ENCODE data around the gene RIMKLB.
"Not testable (repeated sequence)": the region's sequence is repeated elsewhere in the genome, so short reads cannot be mapped to it uniquely, and the experiment has no call there.

RIMKLB gene

DNA sequence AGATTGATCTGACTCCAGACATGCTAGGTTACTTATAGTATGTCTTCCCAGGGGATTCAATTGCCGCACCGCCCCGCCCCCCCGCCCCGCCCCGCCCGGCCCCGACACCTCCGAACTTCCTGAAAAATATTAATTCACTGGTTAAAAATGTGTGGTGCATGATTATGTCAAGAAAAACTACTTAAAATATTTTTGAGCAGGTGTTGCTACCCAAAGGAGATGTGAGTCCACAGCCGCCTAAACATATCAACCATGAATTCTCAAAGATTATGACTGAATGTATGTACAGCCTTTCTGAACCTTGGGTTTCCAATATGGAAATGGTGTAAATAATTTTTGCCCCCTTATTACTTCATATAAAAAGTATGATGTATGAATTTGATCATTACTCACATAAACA is 2.7 kb upstream of the RIMKLB start:
- no peak for DNase-seq

DNA sequence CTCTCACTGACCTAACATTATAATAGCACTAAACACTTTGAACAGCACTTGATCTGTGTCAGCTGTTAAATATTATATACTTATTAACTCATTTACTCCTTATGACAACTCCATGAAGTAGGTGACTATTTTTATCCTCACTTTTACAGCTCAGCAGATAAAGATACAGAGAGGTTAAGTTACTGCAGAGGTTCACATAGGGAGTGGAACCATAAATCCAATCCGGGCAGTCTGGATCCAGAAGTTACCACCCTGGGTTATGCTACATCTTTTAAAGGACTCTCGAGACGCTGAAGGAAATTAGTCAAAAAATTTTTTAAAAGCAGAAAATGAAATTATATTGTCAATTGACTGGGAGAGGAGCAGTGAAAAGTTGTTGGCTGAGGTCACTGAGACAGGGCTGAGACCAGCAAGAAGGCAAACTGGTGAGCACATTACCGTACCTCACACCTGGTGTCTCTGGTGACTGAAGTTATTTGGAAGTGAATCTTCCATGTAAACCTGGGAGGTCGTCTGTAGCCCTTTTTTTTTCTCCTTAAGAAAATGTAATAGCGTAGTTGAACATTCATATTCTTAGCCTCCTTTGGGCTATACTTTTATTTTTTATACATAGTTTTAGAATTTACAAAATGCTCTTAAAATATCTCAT is 1.2 kb upstream of the RIMKLB start:
- DNase-seq: no peak

DNA sequence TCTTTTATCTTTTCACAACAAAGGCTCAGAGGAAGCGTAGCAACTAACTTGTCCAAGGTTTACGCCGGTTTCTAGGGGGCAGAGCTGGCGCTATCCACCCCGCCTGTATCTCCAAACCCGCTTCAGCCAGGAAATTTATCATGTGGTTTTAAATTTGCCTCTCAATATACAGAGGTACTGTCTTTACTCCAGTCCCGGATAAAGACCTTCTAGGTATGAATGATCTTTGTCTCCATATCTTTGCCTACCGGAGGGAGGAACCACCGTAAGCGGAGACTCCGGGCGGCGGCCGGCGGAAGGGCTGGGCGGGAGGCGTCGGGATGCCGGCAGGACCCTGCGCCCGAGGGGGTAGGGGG is 693 bp upstream of the RIMKLB start:
- DNase-seq: no peak

DNA sequence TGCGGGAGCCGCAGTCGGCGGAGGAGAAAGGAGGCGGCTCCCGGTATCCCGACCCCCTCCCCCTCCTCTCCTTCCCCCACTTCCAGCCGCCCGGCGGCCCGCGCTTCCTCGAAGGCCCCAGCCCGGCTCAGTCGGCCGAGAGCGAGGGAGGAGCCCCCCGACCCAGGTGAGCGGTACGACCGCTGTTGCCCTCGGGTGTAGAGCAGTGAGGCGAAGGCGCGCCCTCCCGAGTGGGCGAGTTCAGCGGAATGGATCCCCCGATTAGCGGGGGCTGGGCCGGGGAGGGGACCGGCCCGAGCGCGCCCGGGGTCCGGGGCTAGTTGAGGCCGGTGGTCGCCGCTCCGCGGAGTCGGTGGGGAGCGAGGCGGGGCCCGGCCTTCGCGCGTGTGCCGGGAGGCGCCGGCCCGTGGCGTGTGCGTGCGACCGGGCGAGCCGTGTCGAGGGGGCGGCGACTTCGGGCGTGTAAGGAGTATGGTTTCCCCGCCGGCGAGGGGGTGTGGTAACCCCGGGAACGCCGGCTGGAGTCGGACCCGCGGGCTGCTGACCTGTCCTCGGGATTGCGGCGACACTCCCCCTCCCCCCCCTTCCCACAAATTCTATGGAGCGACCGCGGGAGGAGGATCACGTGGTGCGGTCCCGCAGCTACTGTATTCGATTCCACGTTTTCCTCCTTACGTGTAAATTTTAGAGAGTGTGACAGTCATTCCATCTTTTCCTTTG is 501 bp downstream of the RIMKLB start:
- DNase-seq: peak; percentile 29 to 34

DNA sequence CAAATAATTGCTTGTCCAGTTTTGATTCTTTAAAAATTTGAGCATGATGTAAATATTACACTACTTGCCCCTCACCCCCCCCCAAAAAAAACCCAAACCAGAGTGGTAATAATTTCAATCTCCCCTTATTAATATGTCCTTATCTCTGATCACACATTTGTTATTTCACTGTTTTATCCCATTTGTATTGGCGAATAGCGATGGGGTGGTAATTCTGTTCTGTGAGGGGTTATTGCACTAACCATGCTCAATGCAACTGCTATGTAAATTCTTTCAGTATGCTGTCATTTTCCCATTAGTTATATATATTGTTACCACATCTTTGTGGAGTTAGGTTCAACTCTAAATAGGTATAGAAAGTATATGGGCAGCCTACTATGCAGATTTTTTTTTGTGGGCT is 1.1 kb downstream of the RIMKLB start:
- DNase-seq: no peak

DNA sequence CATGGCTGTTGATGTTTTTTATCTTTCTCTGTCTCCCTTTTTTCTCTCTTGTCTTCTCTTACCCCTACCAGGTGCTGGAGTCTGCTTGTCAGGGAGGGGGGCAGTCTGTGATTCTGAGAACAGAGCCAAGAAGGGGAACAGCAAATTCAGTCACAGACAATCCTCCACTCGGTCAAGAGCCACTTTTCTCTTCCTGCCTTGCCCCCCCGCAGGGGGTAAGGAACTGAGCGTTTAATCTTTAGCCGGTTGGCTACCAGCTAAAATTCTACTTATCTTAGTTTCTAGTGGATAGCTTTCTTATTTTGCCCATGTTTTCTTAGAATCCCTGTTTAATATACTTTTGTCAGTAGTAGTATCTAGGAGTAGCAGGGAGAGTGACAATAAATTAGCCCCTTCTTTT is 1.9 kb downstream of the RIMKLB start:
- DNase-seq: no peak

DNA sequence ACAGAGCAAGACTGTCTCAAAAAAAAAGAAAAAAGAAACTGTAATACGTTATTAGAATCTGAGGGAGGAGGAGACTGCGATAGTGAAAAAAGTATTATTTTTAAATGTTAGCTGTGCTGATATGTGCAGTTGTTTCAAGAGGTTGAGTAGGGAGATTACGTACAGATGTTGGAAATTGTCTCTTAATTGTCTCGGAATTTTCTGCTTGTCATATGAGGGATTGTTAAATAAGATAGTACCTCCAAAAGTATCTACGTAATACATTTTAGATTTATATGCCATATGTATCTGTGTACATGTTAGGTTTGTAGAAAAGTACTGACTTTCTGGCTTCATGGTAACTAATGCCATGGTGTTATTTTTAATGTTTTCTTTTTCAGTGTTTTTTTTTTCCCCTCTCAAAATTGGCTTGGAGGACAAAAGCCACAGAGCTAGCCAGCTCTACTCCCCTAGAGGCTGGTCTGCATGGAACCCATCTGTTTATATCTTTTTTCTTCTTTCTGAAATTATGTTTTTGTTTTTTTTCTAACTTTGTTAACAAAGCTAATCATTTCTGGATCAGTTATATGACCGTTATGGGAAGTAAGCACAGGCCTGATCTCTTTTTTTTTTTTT is 3.4 kb downstream of the RIMKLB start:
- DNase-seq: no peak

DNA sequence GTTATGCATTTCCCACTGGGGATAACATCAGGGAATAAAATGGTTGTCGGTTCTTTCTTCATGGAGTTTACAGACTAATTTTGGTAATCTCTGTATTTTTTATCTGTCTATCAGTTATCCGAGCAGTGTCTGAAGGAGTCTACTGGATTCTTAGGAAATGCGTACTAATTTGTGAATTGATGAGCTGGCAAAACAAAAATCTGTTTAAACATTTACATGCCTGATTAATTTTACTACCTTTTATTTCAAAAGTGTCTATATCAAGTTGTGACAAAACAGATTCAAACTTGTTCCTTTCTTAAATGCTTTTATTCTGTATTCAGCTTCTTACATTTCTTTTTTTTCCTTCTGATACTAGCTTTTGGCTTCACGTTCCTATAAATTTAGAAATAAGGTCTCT is 4.4 kb downstream of the RIMKLB start:
- no peak for DNase-seq

DNA sequence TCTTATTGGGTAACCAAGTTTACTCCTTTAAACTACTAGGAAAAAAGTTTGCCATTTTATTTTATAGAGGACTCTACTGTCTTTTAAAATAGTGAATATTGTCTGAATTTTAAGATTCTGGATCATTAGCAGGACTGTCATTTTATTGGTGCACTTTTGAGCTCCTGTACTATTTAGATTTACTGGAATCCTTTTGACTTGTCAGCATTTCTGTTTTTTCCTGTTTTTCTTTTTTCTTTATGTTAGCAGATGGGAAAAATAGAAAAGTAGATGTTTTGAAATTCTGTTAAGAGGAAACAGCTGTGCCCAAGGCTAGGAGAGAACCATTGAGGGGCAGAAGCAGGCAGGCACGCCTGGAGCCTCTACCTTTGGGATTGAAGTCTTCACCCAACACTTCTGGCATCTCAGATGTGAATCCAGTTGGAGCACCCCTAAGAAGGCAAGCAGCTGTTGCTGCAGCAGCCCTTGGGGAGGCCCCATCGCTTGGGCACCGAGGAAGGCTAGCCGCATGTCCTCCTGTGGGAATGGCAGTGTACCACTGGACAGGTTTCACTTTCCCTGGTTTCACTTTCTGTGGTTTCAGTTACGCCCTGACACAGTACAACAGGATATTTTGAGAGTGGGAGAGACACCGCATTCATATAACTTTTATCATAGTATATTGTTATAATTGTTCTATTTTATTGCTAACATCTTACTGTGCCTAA is 11.5 kb downstream of the RIMKLB start:
- no peak for DNase-seq

DNA sequence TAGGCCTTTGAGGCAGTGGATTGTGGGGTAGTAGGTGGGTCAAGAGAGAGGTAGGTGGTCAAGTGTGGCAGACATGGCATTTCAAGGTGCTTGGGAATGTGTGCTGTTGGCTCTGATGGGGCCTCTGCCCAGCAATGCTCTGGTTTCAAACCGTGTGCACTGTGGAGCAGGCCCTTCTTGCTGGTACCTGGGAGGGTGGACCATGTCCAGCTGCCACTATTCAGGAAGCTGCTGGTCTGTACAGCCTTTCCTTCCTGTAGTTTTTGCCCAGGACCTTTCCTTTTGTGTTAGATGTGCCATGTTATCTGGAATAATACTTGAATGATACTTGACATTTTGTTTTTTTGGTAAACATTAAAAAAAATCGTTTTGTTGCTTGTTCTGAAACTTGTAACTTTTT is 14.8 kb downstream of the RIMKLB start:
- no peak for DNase-seq

DNA sequence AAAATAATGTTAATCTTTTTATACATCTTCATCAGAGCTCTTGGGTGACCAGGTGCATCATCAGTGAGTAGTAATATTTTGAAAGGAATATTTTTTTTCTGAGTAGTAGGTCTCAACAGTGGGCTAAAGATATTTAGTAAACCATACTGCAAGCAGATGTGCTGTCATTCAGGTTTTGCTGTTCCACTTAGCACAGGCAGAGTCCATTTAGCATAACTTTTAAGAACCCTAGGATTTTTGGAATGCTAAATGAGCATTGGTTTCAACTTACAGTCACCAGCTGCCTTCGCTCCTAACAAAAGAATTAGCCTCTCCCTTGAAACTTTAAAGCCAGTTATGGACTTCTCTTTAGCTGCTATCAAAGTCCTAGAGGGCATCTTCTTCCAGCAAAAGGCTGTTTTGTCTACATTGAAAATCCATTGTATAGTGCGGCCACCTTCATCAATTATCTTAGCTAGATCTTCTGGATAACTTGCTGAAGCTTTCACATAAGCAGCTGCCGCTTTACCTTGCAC is 24.6 kb downstream of the RIMKLB start:
- no peak for DNase-seq

DNA sequence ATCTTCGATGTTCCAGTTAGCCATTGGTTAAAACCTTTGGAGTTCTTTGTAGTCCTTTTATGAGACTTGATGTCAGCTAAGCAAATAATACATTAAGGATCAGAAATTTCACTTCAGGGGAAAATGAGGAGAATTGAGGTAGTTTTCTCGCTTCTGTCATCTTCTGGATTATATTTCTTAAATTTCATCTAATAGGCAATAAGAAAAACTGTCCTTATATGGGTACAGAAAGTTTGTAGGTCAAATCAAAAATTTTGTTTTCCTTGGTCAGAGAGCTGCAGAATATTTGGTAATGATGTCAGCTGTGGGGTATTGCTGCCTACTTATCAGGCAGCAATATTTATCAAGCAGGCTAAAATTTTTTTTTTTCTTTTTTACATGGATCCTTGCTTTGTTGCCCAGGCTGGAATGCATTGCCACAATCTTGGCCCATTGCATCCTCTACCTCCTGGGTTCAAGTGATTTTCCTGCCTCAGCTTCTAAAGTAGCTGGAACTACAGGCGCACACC is 37.1 kb downstream of the RIMKLB start:
- DNase-seq: no peak

DNA sequence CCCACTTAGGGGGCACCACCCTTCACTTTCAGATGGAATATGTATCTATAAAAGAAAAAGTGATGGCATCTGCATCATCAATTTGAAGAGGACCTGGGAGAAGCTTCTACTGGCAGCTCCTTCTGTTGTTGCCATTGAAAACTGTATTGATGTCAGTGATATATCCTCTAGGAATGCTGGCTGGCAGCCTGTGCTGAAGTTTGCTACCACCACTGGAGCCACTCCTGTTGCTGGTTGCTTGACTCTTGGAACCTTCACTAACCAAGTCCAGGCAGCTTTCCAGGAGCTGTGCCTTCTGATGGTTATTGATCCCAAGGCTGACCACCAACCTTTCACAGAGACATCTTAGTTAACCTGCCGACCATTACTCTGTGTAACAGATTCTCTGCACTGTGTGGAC is 44.7 kb downstream of the RIMKLB start:
- DNase-seq: no peak

DNA sequence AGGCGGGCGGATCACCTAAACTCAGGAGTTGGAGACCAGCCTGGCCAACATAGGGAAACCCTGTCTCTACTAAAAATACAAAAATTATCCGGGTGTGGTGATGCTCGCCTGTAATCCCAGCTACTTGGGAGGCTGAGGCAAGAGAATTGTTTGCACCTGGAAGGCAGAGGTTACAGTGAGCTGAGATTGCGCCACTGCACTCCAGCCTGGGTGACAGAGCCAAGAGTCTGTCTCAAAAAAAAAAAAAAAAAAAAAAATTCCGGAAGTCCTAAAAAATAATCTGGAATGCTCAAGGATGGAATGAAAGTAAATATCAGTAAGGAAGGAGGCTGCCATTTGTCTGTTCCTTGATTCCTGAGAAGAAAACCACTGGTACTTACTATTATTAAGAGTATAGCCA is 45.3 kb downstream of the RIMKLB start:
- DNase-seq: not testable (repeated sequence)

DNA sequence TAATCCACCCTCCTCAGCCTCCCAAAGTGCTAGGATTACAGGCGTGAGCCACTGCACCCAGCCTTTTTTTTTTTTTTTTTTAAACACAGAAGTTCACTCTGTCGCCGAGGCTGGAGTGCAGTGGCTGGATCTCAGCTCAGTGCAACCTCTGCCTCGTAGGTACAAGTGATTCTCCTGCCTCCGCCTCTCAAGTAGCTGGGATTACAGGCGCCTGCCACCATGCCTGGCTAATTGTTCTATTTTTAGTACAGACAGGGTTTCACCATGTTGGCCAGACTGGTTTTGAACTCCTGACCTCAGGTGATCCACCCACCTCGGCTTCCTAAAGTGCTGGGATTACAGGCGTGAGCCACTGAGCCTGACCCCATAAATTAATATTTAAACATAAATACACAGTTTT is 47.8 kb downstream of the RIMKLB start:
- DNase-seq: not testable (repeated sequence)

DNA sequence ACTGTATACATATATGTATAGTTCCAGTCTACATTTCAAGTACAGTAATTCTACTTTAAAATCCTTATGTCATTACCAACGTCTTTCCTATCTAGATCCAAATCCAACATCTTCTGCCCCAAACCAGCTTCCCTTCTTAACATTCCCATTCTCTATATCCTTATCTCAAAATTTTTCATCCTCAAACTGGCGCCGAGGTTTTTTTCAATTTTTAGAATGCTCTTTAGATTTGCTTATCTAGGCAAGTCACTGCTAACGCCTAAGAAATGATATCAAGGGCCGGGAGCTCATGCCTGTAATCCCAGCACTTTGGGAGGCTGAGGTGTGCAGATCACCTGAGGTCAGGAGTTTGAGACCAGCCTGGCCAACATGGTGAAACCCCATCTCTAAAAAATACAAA is 48.3 kb downstream of the RIMKLB start:
- DNase-seq: no peak

DNA sequence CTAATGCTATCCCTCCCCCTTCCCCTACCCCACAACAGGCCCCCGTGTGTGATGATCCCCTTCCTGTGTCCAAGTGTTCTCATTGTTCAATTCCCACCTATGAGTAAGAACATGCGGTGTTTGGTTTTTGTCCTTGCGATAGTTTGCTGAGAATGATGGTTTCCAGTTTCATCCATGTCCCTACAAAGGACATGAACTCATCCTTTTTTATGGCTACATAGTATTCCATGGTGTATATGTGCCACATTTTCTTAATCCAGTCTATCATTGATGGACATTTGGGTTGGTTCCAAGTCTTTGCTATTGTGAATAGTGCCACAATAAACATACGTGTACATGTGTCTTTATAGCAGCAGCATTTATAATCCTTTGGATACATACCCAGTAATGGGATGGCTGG is 62.3 kb downstream of the RIMKLB start:
- not testable (repeated sequence) for DNase-seq

DNA sequence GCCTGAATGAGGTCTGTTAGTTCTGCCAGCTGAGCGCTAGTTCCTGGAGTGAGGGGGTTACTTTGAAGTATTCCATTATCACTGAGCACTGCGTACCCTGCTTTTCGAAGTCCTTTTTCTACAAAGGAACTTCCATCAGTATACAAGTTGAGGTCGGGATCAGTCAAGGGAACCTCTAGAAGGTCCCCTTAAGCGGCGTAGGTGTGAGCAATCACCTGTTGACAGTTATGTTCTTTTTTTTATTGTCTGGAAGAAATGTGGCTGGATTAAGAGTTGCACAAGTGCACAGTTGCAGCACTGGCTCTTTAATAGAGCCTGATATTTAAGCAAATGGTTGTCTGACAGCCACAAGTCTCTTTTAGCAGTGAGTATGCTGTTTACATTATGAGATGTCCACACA is 64.9 kb downstream of the RIMKLB start:
- not testable (repeated sequence) for DNase-seq

DNA sequence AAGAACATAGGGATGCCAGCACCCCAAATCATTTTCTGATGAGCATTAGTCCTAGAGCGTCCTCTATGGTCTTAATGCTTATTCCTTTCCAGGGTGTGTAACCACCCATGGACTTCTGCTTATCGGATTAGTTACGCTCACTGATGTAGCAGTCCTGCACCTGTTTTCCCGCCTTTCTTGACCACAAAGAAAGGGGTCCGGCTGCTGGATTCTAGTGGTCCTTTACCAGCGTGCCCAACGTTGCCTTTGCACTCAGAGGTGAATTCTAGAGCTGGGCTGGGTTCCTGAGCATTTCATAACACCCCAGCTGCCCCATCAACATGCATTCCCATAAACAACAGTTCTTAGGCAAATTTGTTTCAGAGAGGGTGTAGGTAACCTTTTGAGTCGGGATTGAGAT is 68.3 kb downstream of the RIMKLB start:
- not testable (repeated sequence) for DNase-seq

DNA sequence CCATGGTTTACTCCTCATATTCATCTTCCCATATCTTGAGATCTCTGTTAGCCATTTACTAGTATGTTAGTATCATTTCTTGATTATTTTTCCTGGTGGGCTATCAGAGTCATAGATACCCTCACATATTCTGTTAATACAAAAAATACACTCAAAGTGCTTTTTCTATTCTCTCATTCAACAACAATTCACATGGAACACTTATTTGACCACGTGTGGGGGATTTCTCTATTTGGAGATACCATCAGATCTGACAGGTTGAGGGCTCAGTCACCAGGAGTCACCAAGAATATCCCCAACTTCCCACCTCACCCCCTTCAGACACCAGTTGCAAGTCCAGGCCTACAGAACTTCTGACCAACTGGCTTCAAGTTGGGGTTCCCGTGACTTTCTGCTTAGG is 72.7 kb downstream of the RIMKLB start:
- DNase-seq: no peak

DNA sequence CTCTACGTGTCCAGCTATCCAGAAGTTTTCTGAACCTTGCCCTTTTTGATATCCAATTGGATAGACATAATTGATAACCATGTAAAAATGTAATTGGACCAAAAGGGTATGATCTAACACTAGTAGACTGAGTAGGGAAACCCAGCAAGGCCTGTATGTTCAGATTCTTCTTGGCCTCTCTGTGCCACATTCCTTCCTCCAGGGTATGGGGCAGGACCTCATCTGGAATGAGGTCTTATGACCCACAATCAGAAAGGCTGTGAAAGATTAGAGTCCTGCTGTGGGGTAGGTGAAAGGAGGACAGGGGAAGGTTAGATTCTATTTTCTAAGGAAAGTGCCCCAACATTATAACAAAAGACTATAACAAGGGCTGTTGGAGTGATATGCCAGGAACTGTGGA is 73.3 kb downstream of the RIMKLB start:
- DNase-seq: no peak

DNA sequence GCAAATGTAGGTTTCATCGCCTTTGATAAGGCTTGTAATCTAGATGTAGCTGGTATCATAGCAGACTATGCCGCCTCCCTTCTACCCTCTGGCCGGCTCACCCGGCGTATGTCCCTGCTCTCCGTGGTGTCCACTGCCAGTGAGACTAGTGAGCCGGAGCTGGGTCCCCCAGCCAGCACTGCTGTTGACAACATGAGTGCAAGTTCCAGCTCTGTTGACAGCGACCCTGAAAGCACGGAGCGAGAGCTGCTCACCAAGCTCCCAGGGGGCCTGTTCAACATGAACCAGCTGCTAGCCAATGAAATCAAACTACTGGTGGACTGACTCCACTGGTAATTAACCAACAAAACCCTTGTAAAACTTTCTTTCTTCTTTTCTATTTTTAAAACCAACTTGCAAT is 75.7 kb downstream of the RIMKLB start:
- no peak for DNase-seq

DNA sequence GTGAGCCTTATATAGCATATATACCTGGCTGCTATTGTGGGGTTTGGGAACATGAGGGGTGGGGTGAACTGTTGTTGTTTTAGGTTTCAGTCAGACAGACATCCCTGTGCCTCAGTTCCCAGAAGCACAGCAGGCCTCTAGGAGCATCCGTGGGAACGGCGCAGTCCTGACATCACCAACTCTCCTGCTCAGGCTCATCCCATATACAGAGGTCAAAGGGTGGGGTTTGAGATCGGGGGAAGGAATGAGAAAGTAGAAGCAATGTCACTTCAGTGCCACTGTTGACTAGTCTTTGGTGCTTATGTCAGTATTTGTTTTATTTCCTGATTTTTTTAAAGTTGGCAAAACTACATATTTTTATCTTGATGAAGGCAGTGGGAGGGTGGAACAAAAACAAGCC is 81.5 kb downstream of the RIMKLB start:
- no peak for DNase-seq

DNA sequence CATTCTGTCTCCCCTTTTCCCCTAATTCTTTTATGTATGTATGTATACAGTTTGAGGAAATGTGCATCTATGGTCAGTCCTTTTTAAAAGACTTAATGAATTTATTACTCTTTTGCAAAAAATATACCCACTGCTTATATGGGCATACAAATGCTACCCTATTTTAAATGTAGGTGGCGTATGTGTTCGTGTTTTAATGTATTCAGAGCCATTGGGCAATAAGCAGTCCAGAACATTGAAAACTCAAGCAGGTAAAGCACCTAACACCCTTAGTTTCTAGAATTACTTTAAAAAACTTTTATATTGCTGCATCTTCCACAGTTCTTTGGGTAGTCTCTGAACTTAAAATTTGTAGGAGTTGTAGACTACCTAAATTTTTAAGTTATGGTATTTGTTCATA is 82.1 kb downstream of the RIMKLB start:
- DNase-seq: no peak

Measured in activated CD4-positive, alpha-beta T cell treated with anti-CD3 and anti-CD28 coated beads, Interleukin-2, amount 50 U/mL, for 4 hours (primary cell).